Activated T-cell treated with anti-CD3 and anti-CD28 coated beads, Interleukin-2, amount 50 U/mL, for 4 hours (primary cell): ENCODE data around the gene TBC1D16. TPM values are rescaled to one million over a fixed set of nuclear protein-coding genes. Genes with fewer than 3 reads are reported as not detected.

Source experiments
- ATAC-seq, 2 donors: fragments of 200-7000 bp; cut with Tn5 transposase; one replicate each; pipeline ENCODE4 v1.10.0; 2021
- DNase-seq: peaks from one replicate; pipeline ENCODE4 v3.0.0-alpha.2; 2020
- H3K27me3 Mint-ChIP-seq: one replicate; pipeline ENCODE4 v1.8.0; 2021; ENCODE audit warnings: low read depth, mixed read lengths
- H3K36me3 Mint-ChIP-seq: one replicate; pipeline ENCODE4 v1.8.0; 2022; ENCODE audit warnings: mixed read lengths; ENCODE audit not compliant: insufficient read depth
- H3K4me1 Mint-ChIP-seq: one replicate; pipeline ENCODE4 v1.8.0; 2021; ENCODE audit warnings: low read depth, mixed read lengths
- H3K4me3 Mint-ChIP-seq: one replicate; pipeline ENCODE4 v1.8.0; 2021; ENCODE audit warnings: mild to moderate bottlenecking, moderate library complexity, mixed read lengths
- H3K9me3 Mint-ChIP-seq: one replicate; pipeline ENCODE4 v1.8.0; 2021; ENCODE audit warnings: mixed read lengths
- total RNA-seq, 3 donors: library from RNA; stranded (reverse); gene quantifications; one replicate each; pipeline ENCODE4 v1.2.1, GENCODE V29; 2021

Gene TBC1D16
- total RNA-seq, 3 donors from 2014 or later = 2.2 to 3.3 (median 2.6) TPM

DNA sequence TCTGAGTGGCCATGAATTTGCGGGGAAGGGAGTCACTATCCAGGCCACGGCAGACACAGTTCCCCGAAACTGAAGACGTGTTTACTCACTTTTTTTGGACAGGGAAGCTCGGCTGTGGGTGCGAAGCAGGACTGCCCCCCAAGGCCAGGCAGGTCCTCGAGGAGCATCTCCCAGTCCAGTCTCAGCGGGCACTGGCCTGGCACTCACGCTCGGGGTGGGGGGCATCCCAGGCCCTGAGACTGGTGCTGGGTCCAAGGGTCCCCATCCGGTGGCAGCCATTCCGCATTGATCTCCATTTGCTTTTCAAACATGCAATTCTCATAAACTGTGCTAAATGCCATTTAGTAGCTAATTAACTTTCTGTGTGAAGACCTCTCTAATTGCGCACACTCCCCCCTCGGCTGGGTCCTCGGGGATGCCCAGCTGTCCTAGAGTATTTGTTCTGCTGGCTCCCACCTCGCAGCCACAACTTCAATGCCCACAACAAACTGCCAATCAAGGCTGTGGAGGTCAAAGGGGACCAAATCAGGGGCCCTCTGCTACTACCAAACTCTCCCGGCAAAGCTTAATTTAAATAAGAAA, 50.2 kb downstream of the TBC1D16 start:
- DNase-seq (no peak), ATAC-seq (no peak)
- peaks cover 6% of the 10 kb centered on the region for H3K4me1 Mint-ChIP-seq
- no peak overlapping the region for H3K4me3 Mint-ChIP-seq
- H3K9me3 Mint-ChIP-seq = no peaks in the 10 kb centered on the region
- H3K36me3 Mint-ChIP-seq = no peaks in the 10 kb centered on the region
- H3K27me3 Mint-ChIP-seq = no peaks in the 10 kb centered on the region

DNA sequence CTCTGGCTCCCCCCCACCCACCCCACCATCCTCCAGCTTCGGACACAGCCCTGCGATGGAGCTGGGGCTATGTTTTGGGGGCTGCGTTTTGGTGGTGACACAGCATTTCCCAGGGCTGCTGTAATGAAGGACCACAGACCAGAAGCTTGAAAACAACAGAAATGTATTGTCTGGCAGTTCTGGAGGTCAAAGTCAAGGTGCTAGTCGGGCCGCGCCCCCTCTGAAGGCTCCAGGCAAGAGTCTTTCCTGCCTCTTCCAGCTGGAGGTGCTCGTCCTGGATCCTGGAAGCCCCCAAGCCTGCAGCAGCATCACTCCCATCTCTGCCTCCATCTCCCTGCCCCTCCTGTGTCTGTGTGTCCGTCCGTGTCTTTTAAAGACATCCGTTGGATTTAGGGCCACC, 50.8 kb downstream of the TBC1D16 start:
- no peak for ATAC-seq
- H3K4me3 Mint-ChIP-seq = no peak overlapping the region

DNA sequence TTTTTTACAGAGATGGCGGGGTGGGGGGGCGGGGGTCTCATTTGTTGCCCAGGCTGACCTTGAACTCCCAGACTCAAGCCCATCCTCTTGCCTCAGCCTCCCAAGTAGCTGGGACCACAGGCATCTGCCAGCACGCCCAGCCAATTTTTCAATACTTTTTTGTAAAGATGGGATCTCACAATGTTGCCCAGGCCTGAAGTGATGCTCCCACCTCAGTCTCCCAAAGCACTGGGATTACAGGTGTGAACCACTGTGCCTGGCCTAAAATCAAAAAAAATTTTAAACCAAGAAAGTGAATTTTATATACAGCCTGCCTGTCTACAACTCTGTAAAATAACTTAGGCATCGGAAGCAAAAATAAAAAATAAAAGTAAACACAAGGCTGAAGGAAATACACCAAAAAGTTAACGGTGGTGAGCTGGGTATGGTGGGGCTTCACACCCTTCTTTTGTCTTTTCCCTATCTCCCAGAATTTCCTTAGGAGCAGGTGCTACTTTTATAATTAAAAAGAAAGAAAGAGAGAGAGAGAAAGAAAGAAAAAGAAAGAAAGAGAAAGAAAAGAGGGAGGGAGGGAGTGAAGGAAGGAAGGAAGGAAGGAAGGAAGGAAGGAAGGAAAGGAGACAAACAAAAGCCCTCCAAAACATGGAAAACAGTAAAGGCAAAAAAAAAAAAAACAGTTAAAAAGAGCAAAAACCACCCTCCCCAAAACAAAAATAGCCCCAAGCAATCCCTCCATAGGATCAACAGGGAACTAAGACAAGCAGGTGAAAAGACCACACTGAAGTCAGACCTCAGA, 51.4 kb downstream of the TBC1D16 start:
- no peak for ATAC-seq
- no peak for DNase-seq
- Mint-ChIP-seq H3K36me3 (no peaks in the 10 kb centered on the region), H3K4me1 (peaks cover 6% of the 10 kb centered on the region), H3K9me3 (no peaks in the 10 kb centered on the region), H3K4me3 (no peak overlapping the region), H3K27me3 (no peaks in the 10 kb centered on the region)

More for the DNA sequence above, 50.8 kb downstream of the TBC1D16 start:
- Mint-ChIP-seq H3K4me1 (peaks cover 6% of the 10 kb centered on the region), H3K36me3 (no peaks in the 10 kb centered on the region), H3K27me3 (no peaks in the 10 kb centered on the region), H3K9me3 (no peaks in the 10 kb centered on the region)
- no peak for DNase-seq

DNA sequence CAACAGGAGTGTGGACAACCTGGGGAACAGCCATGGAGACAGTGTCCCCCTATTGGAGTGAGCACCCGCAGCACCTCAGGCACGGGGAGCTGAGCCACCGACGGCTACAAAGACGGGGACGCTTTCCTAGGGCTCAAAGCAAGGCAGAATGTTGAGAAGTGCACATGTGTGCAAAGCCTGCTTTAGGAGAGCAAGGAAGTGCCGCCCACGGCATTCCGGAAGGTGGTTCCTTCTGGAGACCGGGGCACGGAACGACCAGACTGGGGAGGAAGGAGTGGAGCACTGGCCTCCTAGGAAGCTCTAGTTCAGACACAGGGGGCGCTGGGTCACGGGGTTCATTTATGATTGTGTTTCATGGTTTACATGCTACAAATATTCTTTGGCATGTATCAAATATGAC, 52.2 kb downstream of the TBC1D16 start:
- H3K4me3 Mint-ChIP-seq = no peak overlapping the region
- DNase-seq (no peak), ATAC-seq (no peak)
- H3K36me3 Mint-ChIP-seq = no peaks in the 10 kb centered on the region
- peaks cover 6% of the 10 kb centered on the region for H3K4me1 Mint-ChIP-seq
- H3K27me3 Mint-ChIP-seq = no peaks in the 10 kb centered on the region
- no peaks in the 10 kb centered on the region for H3K9me3 Mint-ChIP-seq

DNA sequence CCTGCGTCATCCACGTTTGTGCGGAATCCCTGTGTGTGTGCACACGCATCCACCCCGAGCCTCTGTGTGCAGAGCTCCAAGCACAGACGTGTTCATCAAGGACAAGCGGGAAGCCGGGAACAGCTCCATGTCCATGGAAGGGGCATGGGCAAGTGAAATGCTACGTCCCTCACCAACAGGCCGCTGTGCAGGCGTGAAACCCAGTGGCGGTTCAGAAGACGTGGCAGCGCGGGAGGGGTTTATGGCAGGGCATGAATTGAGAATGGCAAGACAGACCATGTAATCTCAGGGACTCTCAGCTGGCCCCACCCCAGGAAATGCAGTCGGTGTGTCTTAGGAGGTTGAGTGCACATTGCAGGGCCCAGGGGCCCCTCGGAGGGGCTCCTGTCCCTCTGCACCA, 52.7 kb downstream of the TBC1D16 start:
- Mint-ChIP-seq H3K27me3 (no peaks in the 10 kb centered on the region), H3K4me3 (no peak overlapping the region), H3K36me3 (no peaks in the 10 kb centered on the region), H3K4me1 (peaks cover under 1% of the 10 kb centered on the region), H3K9me3 (no peaks in the 10 kb centered on the region)
- DNase-seq (no peak), ATAC-seq (no peak)

DNA sequence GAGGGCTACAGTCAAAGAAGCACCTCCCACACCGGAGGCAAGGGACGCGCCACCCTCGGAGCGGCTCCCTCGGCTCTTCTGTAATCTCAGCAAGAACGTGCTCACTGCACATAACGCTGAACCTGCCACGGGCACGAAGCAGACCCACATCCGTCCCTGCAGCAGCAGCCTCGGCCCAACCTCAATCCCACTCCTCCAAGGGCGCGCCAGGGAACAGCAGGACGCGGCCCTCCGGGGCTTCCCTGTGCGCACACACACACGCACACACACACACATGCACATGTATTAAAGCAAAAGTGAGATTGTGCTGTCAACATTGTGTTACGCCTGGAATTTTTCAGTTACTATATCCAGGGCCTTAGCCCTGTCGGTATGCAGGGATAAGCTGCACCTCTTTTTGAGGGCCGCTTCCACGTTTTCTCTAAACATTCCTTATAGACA, 54.0 kb downstream of the TBC1D16 start:
- no peaks in the 10 kb centered on the region for H3K36me3 Mint-ChIP-seq
- ATAC-seq = no peak
- no peak for DNase-seq

DNA sequence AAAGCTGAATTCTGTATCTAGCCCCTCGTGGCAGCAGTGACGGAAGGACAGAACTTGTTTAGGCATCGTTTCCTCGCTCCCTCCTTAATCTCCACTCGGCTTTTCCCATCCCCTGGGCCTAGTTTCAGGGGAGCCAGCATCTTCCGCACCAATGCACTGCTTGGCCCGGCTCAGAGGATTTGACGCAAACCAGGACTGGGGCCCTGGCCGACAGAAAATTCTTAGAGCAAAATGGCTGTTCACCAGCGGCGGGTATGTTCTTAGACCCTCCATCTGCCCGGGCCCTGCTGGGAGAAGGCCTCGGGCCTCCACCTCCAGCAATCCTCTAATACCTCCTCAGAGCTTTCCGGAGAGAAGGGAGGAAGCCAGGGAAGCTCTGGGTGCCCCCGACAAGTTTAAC, 54.6 kb downstream of the TBC1D16 start:
- no peaks in the 10 kb centered on the region for H3K36me3 Mint-ChIP-seq
- H3K27me3 Mint-ChIP-seq = no peaks in the 10 kb centered on the region
- H3K4me1 Mint-ChIP-seq = no peaks in the 10 kb centered on the region
- ATAC-seq (no peak), DNase-seq (no peak)
- no peak overlapping the region for H3K4me3 Mint-ChIP-seq
- no peaks in the 10 kb centered on the region for H3K9me3 Mint-ChIP-seq

More for the DNA sequence above, 54.0 kb downstream of the TBC1D16 start:
- Mint-ChIP-seq H3K4me3 (no peak overlapping the region), H3K4me1 (no peaks in the 10 kb centered on the region), H3K27me3 (no peaks in the 10 kb centered on the region), H3K9me3 (no peaks in the 10 kb centered on the region)

DNA sequence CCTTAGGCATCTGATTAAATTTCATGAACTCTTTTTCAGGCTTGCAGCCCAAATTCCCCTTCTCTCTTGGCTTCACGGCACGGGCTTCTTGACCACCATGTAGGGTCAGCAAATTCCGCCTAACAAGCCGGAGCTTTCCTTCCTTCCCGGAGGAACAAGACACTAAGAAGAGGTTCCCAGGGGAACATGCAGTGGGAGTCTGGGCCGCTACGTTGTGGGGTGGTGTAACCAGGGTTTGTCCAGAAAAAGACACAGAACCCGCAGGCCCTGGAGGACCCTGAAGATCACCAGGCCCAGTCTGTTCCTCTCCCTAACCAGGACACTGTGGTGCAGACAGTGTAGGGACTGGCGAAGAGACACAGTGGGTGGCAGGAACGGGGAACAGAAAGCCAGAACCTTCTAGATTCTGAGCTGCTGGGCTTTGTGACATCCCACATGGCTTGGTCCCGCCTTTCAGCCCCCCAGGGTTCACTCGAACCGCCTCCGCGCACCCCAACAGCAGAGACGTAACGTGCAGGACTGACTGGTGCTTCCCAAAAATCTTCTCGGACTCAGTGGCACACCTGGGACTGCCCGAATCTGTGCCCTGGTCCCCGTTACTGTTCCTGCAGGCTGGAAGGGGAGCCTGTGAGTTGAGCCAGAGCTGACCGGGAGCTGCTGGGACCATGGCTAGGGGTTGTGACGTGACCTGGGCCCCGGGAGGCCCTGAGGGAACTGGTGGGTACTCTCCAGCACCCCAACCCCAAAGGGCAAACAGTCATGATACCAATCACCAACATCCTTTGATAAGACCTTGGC, 55.2 kb downstream of the TBC1D16 start:
- DNase-seq (no peak), ATAC-seq (no peak)
- H3K4me3 Mint-ChIP-seq = no peak overlapping the region
- H3K9me3 Mint-ChIP-seq = no peaks in the 10 kb centered on the region
- no peaks in the 10 kb centered on the region for H3K36me3 Mint-ChIP-seq
- H3K27me3 Mint-ChIP-seq = no peaks in the 10 kb centered on the region
- H3K4me1 Mint-ChIP-seq = no peaks in the 10 kb centered on the region

DNA sequence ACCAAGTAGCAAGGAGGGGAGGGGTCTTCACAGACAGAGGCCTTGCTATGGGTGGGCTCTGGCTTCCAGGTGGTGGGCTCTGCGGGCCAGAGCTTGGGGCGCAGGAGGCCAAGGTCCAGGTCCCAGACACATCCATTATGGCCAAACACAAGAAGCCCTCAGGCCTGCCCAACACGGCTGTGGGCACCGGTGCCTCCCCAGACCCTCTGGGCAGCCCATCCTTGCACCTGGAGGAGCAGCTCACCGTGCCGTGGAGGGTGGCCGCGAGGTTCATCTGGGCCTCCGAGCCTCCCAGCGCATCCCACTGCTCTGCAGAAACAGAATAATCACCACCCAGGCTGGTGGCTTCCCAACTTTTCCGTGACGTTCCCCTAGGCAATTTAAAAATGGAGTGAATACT, 55.9 kb downstream of the TBC1D16 start:
- H3K4me3 Mint-ChIP-seq = no peak overlapping the region

DNA sequence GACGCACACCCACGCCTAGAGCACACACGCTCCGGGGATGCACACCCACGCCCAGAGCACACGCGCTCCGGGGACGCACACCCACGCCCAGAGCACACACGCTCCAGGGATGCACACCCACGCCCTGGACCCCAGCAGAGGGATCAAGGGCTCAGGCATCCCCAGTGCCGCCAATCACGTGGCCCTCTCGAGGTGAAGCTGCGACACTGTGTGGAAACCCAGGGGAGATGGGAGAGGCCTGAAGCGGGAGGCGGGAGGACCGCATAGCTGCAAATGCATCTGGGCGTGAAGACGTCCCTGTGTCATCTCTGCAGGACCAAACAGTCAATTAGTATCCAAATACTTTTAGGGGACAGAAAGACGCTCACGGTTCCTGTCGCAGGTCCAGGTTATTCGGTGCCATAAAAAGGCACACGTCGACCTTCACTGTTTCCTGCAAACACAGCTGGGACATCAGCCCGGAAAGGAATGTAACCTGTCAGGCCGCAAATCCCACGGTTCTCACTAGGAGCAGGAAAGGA, 56.4 kb downstream of the TBC1D16 start:
- no peak overlapping the region for H3K4me3 Mint-ChIP-seq
- no peaks in the 10 kb centered on the region for H3K36me3 Mint-ChIP-seq
- no peaks in the 10 kb centered on the region for H3K9me3 Mint-ChIP-seq
- H3K4me1 Mint-ChIP-seq = no peaks in the 10 kb centered on the region
- H3K27me3 Mint-ChIP-seq = no peaks in the 10 kb centered on the region
- DNase-seq = no peak
- ATAC-seq = no peak

More for the DNA sequence above, 55.9 kb downstream of the TBC1D16 start:
- Mint-ChIP-seq H3K9me3 (no peaks in the 10 kb centered on the region), H3K36me3 (no peaks in the 10 kb centered on the region), H3K27me3 (no peaks in the 10 kb centered on the region), H3K4me1 (no peaks in the 10 kb centered on the region)
- DNase-seq (no peak), ATAC-seq (no peak)

DNA sequence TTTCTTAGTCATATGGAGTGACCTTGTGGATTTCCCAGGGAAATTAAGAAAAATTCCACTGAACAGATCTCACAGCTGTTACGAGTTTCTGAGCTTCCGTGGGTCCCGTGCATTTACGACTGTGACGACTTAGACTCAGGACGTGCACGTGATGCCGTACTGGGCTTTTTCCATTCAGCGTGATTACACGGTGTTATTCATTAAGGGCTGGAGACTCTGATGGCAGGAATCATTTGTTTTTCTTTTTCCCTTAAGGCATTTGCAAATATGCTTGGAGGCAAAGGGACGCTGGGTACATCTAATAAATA, 57.2 kb downstream of the TBC1D16 start:
- Mint-ChIP-seq H3K9me3 (no peaks in the 10 kb centered on the region), H3K4me1 (no peaks in the 10 kb centered on the region), H3K4me3 (no peak overlapping the region), H3K36me3 (no peaks in the 10 kb centered on the region), H3K27me3 (no peaks in the 10 kb centered on the region)
- ATAC-seq = no peak
- DNase-seq = no peak

DNA sequence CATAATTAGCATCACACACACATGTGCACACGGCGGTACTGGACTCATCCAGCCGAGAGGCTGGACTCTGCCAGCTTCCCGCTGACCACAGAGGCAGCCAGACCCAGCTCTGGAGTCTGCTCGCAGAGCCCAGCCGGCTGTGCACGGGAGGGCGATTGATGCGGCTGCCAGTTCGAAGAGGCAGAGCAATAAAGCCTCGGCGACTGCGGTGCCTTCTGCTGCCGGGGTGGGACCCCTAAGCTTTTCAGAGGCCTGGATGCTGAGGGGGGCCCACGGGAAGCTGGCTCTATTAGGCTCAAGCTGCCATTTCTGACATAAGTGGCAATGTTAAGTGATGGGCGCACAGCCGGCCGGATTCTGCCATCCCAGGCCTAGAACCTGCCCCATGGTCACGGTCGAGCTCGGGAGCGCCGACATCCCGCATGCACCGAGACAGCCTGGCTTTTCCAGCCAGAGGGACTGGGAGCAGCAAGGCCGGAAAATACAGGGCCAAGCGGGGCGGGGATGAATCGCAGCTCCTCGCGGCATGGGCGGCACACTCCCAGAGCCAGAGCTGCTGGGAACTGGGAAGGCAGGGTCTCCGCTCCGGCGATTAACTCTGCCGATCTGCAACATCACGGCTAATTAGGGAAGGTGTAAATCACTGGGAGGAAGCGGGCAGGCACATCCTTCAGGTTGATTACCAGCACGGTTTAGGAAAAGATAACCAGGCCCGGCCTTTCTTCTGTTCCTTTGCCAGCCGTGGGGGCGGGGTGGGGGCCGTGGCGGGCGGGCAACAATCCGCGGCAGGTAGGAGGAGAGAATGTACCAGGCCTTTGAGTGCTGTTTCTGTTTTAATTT, 57.7 kb downstream of the TBC1D16 start:
- Mint-ChIP-seq H3K4me3 (no peak overlapping the region), H3K27me3 (no peaks in the 10 kb centered on the region), H3K9me3 (no peaks in the 10 kb centered on the region), H3K36me3 (no peaks in the 10 kb centered on the region), H3K4me1 (no peaks in the 10 kb centered on the region)
- no peak for ATAC-seq
- no peak for DNase-seq

DNA sequence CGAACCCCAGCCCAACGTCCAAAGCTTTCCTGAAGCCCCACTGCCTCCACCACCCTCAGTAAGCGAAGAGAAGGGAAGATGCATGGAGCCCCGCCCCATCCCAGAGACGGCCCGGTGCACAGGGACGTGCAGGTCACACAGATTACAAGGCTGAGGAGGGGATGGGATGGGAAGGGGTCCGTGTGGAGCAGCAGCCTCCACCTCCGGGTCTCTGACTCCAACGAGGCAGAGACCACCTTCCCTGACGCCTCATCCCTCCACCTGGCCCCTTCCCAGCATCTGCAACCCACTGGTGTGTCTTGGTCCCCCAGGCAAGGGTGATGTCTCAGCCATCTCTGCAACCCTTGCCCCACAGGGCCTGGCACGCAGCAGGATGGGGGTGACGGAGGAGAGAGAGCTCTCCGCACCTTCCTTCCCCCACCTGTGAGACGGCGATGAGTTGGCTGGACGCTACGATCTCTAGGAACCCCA, 58.5 kb downstream of the TBC1D16 start:
- Mint-ChIP-seq H3K9me3 (no peaks in the 10 kb centered on the region), H3K36me3 (no peaks in the 10 kb centered on the region), H3K4me1 (no peaks in the 10 kb centered on the region), H3K27me3 (peaks cover 3% of the 10 kb centered on the region), H3K4me3 (no peak overlapping the region)
- ATAC-seq = no peak
- no peak for DNase-seq

DNA sequence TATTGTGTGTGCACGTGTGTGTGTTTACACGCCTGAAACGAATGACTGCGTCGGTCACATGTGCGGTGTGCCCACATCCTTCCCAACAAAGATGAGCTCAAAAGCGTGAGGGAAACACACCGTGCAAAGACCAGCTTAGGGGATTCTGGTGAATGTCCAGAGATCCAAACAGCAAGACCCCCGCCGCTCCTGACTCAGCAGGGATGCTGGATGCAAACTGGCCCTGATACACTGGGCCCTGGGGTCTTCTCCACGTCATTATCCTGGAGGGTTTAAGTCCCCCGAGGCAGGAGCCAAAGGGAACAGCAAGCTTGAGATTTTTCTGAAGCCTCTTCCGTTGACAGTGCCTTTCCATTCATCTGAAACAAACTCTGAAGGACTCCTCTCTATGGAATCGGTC, 59.2 kb downstream of the TBC1D16 start:
- Mint-ChIP-seq H3K9me3 (no peaks in the 10 kb centered on the region), H3K4me1 (no peaks in the 10 kb centered on the region), H3K27me3 (peaks cover 6% of the 10 kb centered on the region), H3K4me3 (no peak overlapping the region), H3K36me3 (no peaks in the 10 kb centered on the region)
- ATAC-seq = no peak
- no peak for DNase-seq
